GM18498 (cell line): ENCODE measurements around the gene STAT4.
"Not testable (repeated sequence)": the region's sequence is repeated elsewhere in the genome, so short reads cannot be mapped to it uniquely, and the experiment has no call there.

Experiments used
- ATAC-seq: cut with Tn5 transposase; IDR thresholded peaks from one replicate; pipeline ENCODE4 v1.9.1; 2021; ENCODE audit warnings: mild to moderate bottlenecking, moderate library complexity; ENCODE audit not compliant: unreplicated experiment

Gene STAT4

GRCh38 chr2:190999949-191000665 is 150.7 kb downstream of the STAT4 start:
- ATAC-seq: no peak

GRCh38 chr2:190999058-190999457 is 151.7 kb downstream of the STAT4 start:
- ATAC-seq: no peak

GRCh38 chr2:190997526-190998113 is 153.2 kb downstream of the STAT4 start:
- ATAC-seq: no peak

- ATAC-seq: no peak
Observed at GRCh38 chr2:190996947-190997346, 153.8 kb downstream of the STAT4 start.

- peak; percentile 48 for ATAC-seq
Observed at GRCh38 chr2:190996338-190996946, 154.4 kb downstream of the STAT4 start.

- not testable (repeated sequence) for ATAC-seq
Observed at GRCh38 chr2:190995315-190995714, 155.5 kb downstream of the STAT4 start.

GRCh38 chr2:190994148-190994547 is 156.6 kb downstream of the STAT4 start:
- no peak for ATAC-seq

GRCh38 chr2:190993292-190993643 is 157.5 kb downstream of the STAT4 start:
- ATAC-seq: no peak

GRCh38 chr2:190990132-190990531 is 160.7 kb downstream of the STAT4 start:
- ATAC-seq: no peak

GRCh38 chr2:190988910-190989309 is 161.9 kb downstream of the STAT4 start:
- no peak for ATAC-seq

GRCh38 chr2:190987938-190988337 is 162.9 kb downstream of the STAT4 start:
- no peak for ATAC-seq

GRCh38 chr2:190987116-190987515 is 163.7 kb downstream of the STAT4 start:
- no peak for ATAC-seq

- no peak for ATAC-seq
Observed at GRCh38 chr2:190986221-190986953, 164.4 kb downstream of the STAT4 start.

GRCh38 chr2:190984595-190984994 is 166.2 kb downstream of the STAT4 start:
- no peak for ATAC-seq

GRCh38 chr2:190982262-190983034 is 168.3 kb downstream of the STAT4 start:
- ATAC-seq: no peak

GRCh38 chr2:190981733-190982132 is 169.1 kb downstream of the STAT4 start:
- no peak for ATAC-seq

GRCh38 chr2:190981333-190981732 is 169.5 kb downstream of the STAT4 start:
- ATAC-seq: no peak

- no peak for ATAC-seq
Observed at GRCh38 chr2:190980630-190981209, 170.1 kb downstream of the STAT4 start.

GRCh38 chr2:190979906-190980629 is 170.7 kb downstream of the STAT4 start:
- no peak for ATAC-seq
